Transverse colon (tissue), 4 donors: Measurements from ENCODE around the gene ZSWIM2. TPM values are rescaled to one million over a fixed set of nuclear protein-coding genes. Genes with fewer than 3 reads are reported as not detected.

Experiments
- DNase-seq: peaks from one replicate; pipeline ENCODE4 v3.0.0-alpha.2; 2019
- H3K27ac ChIP-seq, 4 donors: fragments of 200-600 bp; sonication (generic); 2 replicates each; pipeline ENCODE4 v1.5.1; 2016 to 2018; ENCODE audit warnings: inconsistent platforms in 4 of 4
- H3K27me3 ChIP-seq: fragments of 200-600 bp; sonication (generic); 2 replicates; pipeline ENCODE4 v1.5.1; 2017; ENCODE audit warnings: inconsistent platforms
- H3K36me3 ChIP-seq, 4 donors: fragments of 200-600 bp; sonication (generic); 2 replicates each; pipeline ENCODE4 v1.5.1; 2017 to 2019; ENCODE audit warnings: inconsistent platforms in 4 of 4
- H3K4me1 ChIP-seq, 4 donors: fragments of 200-600 bp; sonication (generic); 2 replicates each; pipeline ENCODE4 v1.5.1; 2017 to 2020; ENCODE audit warnings: inconsistent platforms in 4 of 4
- H3K4me3 ChIP-seq, 4 donors: fragments of 200-600 bp; sonication (generic); 1 replicate in 1 of 4; 2 replicates in 3 of 4; pipeline versions ENCODE4 v1.5.1 to v1.6.1; 2017 to 2019; ENCODE audit warnings: inconsistent platforms in 4 of 4
- H3K9me3 ChIP-seq, 2 donors: fragments of 200-600 bp; sonication (generic); 2 replicates each; pipeline ENCODE4 v1.5.1; 2017 to 2019; ENCODE audit warnings: inconsistent platforms in 2 of 2
- EP300 ChIP-seq: sonication (generic); formaldehyde crosslinking; IDR thresholded peaks from one replicate; pipeline ENCODE4 v1.6.1; 2017; ENCODE audit warnings: antibody characterized with exemption, low read depth
- POLR2A ChIP-seq: fragments of 450-650 bp; IDR thresholded peaks from one replicate; pipeline ENCODE4 v1.6.1; 2016; ENCODE audit warnings: antibody characterized with exemption, mild to moderate bottlenecking, moderate library complexity
- POLR2AphosphoS5 ChIP-seq, 3 donors: sonication (generic); formaldehyde crosslinking; IDR thresholded peaks; one replicate each; pipeline ENCODE4 v1.6.1; 2016; ENCODE audit warnings: antibody characterized with exemption in 3 of 3
- WGBS, 2 donors: methylation state at CpG; one replicate each; pipeline ENCODE4 v1.1.5; 2018; ENCODE audit warnings: low coverage in 1 of 2; 5-methylcytosine and 5-hydroxymethylcytosine counted together
- in situ Hi-C, 4 donors: fragments of 200-750 bp; cut with MboI; loops; one replicate each; pipeline versions ENCODE4 v1.15.0 to v1.15.1; 2017; ENCODE audit warnings: low sequenced_read_pairs in 3 of 4, low pct_ligation_motif_present in 1 of 4, low pct_unique_long_range_greater_than_20kb in 1 of 4
- intact Hi-C: fragments of 100-400 bp; cut with DNase I; formaldehyde crosslinking; loops from one replicate; pipeline ENCODE4 v1.15.1; 2023; ENCODE audit warnings: low total_unique reads
- total RNA-seq, 4 donors: library from RNA; depleted of rRNA; stranded (reverse); fragments of >200 nt; gene quantifications; one replicate each; pipeline ENCODE4 v1.1.0, GENCODE V29; 2016
- TF ChIP-seq, protein P1 (sequence below), 5 experiments: fragments of 200-600 bp in 3 of 5; fragments of 450-650 bp in 2 of 5; sonication (generic) in 3 of 5; IDR thresholded peaks; 1 replicate in 2 of 5; 2 replicates in 3 of 5; pipeline ENCODE4 v1.5.1; 2016 to 2017; ENCODE audit warnings: antibody characterized with exemption in 5 of 5, inconsistent platforms in 3 of 5, mild to moderate bottlenecking in 2 of 5, moderate library complexity in 1 of 5

Gene ZSWIM2
- total RNA-seq, 4 donors from 2014 or later, result not detected

DNA sequence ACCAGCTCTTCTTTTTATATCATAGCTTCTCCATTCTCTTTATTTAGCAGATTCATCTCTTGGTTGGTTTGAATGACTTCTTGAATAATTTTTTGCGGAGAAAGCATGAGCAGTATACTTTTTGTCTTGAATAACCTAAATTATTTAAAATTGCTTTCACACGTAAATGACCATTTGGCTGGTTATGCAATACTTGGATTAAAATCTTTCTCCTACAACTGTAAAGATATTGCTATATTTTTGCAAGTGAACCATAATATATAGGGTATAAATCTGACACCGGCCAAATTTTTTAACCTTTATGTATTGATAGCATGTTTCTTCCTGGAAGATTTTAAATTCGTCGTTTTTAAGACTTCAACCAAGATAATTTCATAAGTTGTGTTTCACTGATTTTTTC is 6.2 kb upstream of the ZSWIM2 start:
- H3K27ac ChIP-seq, result no peak overlapping the region
- DNase-seq, result no peak
- in situ Hi-C loops, result loop anchor here in 3 of 4 donors (25.0 kb wide), 2 partner anchors 582 to 607 kb away; partner anchors contain the start of gene CALCRL (in 2 of the 3)
- 79 to 88% methylated on average over 5 of the region's 5 CpGs for WGBS, 2 donors
- H3K4me1 ChIP-seq, result no peaks in the 10 kb centered on the region
- H3K9me3 ChIP-seq, result no peaks in the 10 kb centered on the region
- no peak for TF ChIP-seq POLR2A
- TF ChIP-seq, protein P1, sequence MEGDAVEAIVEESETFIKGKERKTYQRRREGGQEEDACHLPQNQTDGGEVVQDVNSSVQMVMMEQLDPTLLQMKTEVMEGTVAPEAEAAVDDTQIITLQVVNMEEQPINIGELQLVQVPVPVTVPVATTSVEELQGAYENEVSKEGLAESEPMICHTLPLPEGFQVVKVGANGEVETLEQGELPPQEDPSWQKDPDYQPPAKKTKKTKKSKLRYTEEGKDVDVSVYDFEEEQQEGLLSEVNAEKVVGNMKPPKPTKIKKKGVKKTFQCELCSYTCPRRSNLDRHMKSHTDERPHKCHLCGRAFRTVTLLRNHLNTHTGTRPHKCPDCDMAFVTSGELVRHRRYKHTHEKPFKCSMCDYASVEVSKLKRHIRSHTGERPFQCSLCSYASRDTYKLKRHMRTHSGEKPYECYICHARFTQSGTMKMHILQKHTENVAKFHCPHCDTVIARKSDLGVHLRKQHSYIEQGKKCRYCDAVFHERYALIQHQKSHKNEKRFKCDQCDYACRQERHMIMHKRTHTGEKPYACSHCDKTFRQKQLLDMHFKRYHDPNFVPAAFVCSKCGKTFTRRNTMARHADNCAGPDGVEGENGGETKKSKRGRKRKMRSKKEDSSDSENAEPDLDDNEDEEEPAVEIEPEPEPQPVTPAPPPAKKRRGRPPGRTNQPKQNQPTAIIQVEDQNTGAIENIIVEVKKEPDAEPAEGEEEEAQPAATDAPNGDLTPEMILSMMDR (IDR thresholded peaks at IDR 0.05), result no peak
- no peaks in the 10 kb centered on the region for H3K27me3 ChIP-seq
- intact Hi-C loops, result no loop called here
- no peak overlapping the region for H3K4me3 ChIP-seq
- H3K36me3 ChIP-seq, result no peaks in the 10 kb centered on the region

DNA sequence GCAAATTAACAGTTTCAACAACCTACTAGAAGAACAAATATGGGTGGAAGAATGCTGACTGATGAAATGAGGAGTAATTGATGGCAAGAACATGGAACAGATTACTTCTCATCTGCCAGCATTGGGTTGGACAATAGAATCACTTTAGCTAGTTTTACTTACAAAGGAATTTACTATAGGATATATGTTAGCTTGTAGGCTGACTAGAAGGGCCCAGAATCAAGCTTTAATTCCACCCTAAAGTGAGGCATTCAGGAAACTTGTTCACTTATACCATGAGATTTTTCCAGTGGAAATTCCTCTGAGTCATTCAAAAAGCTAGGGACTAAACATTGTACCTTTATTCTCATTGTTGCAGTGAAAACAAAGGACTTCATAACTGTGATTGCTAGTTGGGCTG is 5.0 kb upstream of the ZSWIM2 start:
- no peaks in the 10 kb centered on the region for H3K36me3 ChIP-seq
- no peaks in the 10 kb centered on the region for H3K27me3 ChIP-seq
- DNase-seq, result no peak
- no peak overlapping the region for H3K4me3 ChIP-seq
- no peak overlapping the region for H3K27ac ChIP-seq
- in situ Hi-C loops (loop anchor here in 3 of 4 donors (25.0 kb wide), 2 partner anchors 583 to 608 kb away; partner anchors contain the start of gene CALCRL (in 2 of the 3)), intact Hi-C loops (no loop called here)
- H3K9me3 ChIP-seq, result no peaks in the 10 kb centered on the region
- H3K4me1 ChIP-seq, result peaks cover 0 to 4% (median 0%) of the 10 kb centered on the region in 4 donors
- TF ChIP-seq EP300 (no peak), POLR2A (no peak), POLR2AphosphoS5 (IDR thresholded peaks at IDR 0.05) (no peak)
- TF ChIP-seq, protein P1 (IDR thresholded peaks at IDR 0.05), result no peak

DNA sequence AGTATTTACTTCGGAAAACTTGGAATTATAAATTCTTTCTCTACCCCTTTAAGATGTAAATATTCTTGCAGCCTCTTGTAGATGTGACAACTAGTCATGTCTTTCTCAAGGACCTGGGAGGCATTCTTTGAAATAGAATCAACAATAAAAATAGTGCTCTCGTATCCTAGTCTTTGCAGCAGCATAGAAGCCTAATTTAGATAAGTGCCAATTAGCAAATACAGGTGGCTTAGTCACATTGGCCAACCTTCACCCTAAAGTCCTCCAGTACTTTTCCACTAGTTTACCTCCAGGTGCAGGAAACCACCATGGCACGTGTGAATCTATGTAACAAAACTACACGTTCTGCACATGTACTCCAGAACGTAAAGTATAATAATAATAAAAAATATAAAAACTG is 3.5 kb upstream of the ZSWIM2 start:
- no peak for DNase-seq
- TF ChIP-seq, protein P1 (IDR thresholded peaks at IDR 0.05), result no peak
- TF ChIP-seq EP300 (no peak), POLR2AphosphoS5 (IDR thresholded peaks at IDR 0.05) (no peak), POLR2A (no peak)
- Histone ChIP-seq H3K36me3 (no peaks in the 10 kb centered on the region), H3K9me3 (no peaks in the 10 kb centered on the region), H3K4me1 (peaks cover 0 to 9% (median 3%) of the 10 kb centered on the region in 4 donors), H3K27me3 (no peaks in the 10 kb centered on the region), H3K4me3 (no peak overlapping the region), H3K27ac (no peak overlapping the region)
- in situ Hi-C loops, result loop anchor here in 3 of 4 donors (25.0 kb wide), 2 partner anchors 585 to 610 kb away; partner anchors contain the start of gene CALCRL (in 2 of the 3)
- intact Hi-C loops, result no loop called here
- WGBS, 2 donors, result 52 to 54% methylated on average over 4 to 5 of the region's 5 CpGs

DNA sequence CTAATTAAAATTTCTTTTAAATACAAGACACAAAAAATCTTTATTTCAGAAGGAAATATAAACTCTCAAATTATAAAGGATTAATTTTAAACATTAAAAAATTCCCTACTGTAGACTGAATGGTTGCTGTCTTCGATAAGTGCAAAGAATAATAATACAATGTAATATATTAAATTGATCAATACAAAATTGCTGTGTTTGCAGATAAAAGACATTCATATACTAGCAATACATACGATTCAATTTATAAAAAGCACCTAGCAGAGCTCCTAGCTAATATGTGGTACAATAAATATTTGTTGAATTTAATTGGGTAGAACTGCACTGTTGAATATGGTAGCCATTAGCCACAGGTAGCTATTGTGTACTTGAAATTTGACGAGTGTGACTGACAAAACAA is 6.6 kb downstream of the ZSWIM2 start:
- Histone ChIP-seq H3K36me3 (no peaks in the 10 kb centered on the region), H3K27me3 (no peaks in the 10 kb centered on the region), H3K9me3 (no peaks in the 10 kb centered on the region), H3K27ac (no peak overlapping the region), H3K4me3 (no peak overlapping the region), H3K4me1 (no peaks in the 10 kb centered on the region)
- no peak for TF ChIP-seq POLR2AphosphoS5 (IDR thresholded peaks at IDR 0.05)
- no peak for TF ChIP-seq EP300
- TF ChIP-seq, protein P1 (IDR thresholded peaks at IDR 0.05), result no peak
- DNase-seq, result no peak
- 81 to 84% methylated on average over 3 of the region's 3 CpGs for WGBS, 2 donors
- in situ Hi-C loops, result no loop called here
- intact Hi-C loops, result no loop called here
